H9 (cell line): ENCODE results near the gene TRIOBP. TPM values are rescaled to one million over a fixed set of nuclear protein-coding genes. Genes with fewer than 3 reads are reported as not detected.

Experiments used
- DNase-seq: peaks from one replicate; pipeline ENCODE4 v3.0.0-alpha.2; 2017
- H2AFZ ChIP-seq: one replicate; pipeline ENCODE4 v1.6.1; 2013; ENCODE audit warnings: mild to moderate bottlenecking, low read length, control low read depth, moderate library complexity
- H2AK5ac ChIP-seq: 2 replicates; pipeline ENCODE4 v1.6.1; 2013; ENCODE audit warnings: low read length, control low read depth, mixed read lengths; ENCODE audit not compliant: insufficient read length
- H2BK120ac ChIP-seq: one replicate; pipeline ENCODE4 v1.6.1; 2013; ENCODE audit warnings: low read depth, mild to moderate bottlenecking, low read length, control low read depth, inconsistent platforms; ENCODE audit not compliant: poor library complexity, severe bottlenecking
- H2BK12ac ChIP-seq: 2 replicates; pipeline ENCODE4 v1.6.1; 2013; ENCODE audit warnings: low read length, control low read depth, mixed read lengths, low read depth; ENCODE audit not compliant: insufficient read length
- H2BK15ac ChIP-seq: 2 replicates; pipeline ENCODE4 v1.6.1; 2013; ENCODE audit warnings: low read depth, low read length, control low read depth
- H2BK20ac ChIP-seq: one replicate; pipeline ENCODE4 v1.6.1; 2013; ENCODE audit warnings: low read depth, mild to moderate bottlenecking, low read length, control low read depth, inconsistent platforms; ENCODE audit not compliant: poor library complexity, severe bottlenecking
- H2BK5ac ChIP-seq: 2 replicates; pipeline ENCODE4 v1.6.1; 2013; ENCODE audit warnings: low read length, control low read depth, mixed read lengths; ENCODE audit not compliant: insufficient read length
- H3K14ac ChIP-seq: 2 replicates; pipeline ENCODE4 v1.6.1; 2013; ENCODE audit warnings: low read length, control low read depth; ENCODE audit not compliant: insufficient read depth
- H3K18ac ChIP-seq: 2 replicates; pipeline ENCODE4 v1.6.1; 2013; ENCODE audit warnings: low read depth, mild to moderate bottlenecking, mixed read lengths, low read length, control low read depth; ENCODE audit not compliant: insufficient read length
- H3K23ac ChIP-seq: 2 replicates; pipeline ENCODE4 v1.6.1; 2013; ENCODE audit warnings: low read length, control low read depth, mixed read lengths, low read depth; ENCODE audit not compliant: insufficient read length
- H3K23me2 ChIP-seq: 2 replicates; pipeline ENCODE4 v1.6.1; 2013; ENCODE audit warnings: low read depth, mild to moderate bottlenecking, mixed read lengths, low read length, control low read depth; ENCODE audit not compliant: insufficient read length, poor library complexity, severe bottlenecking
- H3K27ac ChIP-seq: 2 replicates; pipeline ENCODE4 v1.5.1; 2013; ENCODE audit warnings: low read length, control low read depth, mixed read lengths, low read depth; ENCODE audit not compliant: insufficient read length
- H3K27me3 ChIP-seq: 2 replicates; pipeline ENCODE4 v1.6.1; 2013; ENCODE audit warnings: low read length, control low read depth, inconsistent platforms; ENCODE audit not compliant: insufficient read depth
- H3K4ac ChIP-seq: 2 replicates; pipeline ENCODE4 v1.6.1; 2013; ENCODE audit warnings: low read depth, mild to moderate bottlenecking, control low read depth, inconsistent platforms, low read length, moderate library complexity
- H3K4me1 ChIP-seq: 2 replicates; pipeline ENCODE4 v1.6.1; 2013; ENCODE audit warnings: low read length, control low read depth, inconsistent platforms; ENCODE audit not compliant: insufficient read depth
- H3K4me2 ChIP-seq: 2 replicates; pipeline ENCODE4 v1.6.1; 2013; ENCODE audit warnings: low read length, control low read depth, mixed read lengths; ENCODE audit not compliant: insufficient read length, insufficient read depth
- H3K56ac ChIP-seq: 2 replicates; pipeline ENCODE4 v1.6.1; 2013; ENCODE audit warnings: low read depth, mild to moderate bottlenecking, mixed read lengths, low read length, control low read depth; ENCODE audit not compliant: insufficient read length
- H3K79me1 ChIP-seq: 2 replicates; pipeline ENCODE4 v1.6.1; 2013; ENCODE audit warnings: low read depth, mild to moderate bottlenecking, moderate library complexity, low read length, control low read depth, inconsistent platforms; ENCODE audit not compliant: insufficient read depth, poor library complexity, severe bottlenecking
- H3K79me2 ChIP-seq: 2 replicates; pipeline ENCODE4 v1.6.1; 2013; ENCODE audit warnings: low read length, control low read depth, inconsistent platforms; ENCODE audit not compliant: insufficient read depth
- H3K9ac ChIP-seq: 2 replicates; pipeline ENCODE4 v1.6.1; 2013; ENCODE audit warnings: low read length, control low read depth, mixed read lengths; ENCODE audit not compliant: insufficient read length; ENCODE audit errors: extremely low read depth
- H3K9me3 ChIP-seq: one replicate; pipeline ENCODE4 v1.6.1; 2013; ENCODE audit warnings: low read depth, low read length, inconsistent platforms; ENCODE audit not compliant: control insufficient read depth
- H3T11ph ChIP-seq: one replicate; pipeline ENCODE4 v1.6.1; 2013; ENCODE audit warnings: mild to moderate bottlenecking, low read length, control low read depth, inconsistent platforms
- H4K20me1 ChIP-seq: one replicate; pipeline ENCODE4 v1.6.1; 2013; ENCODE audit not compliant: control insufficient read depth, insufficient read length, insufficient read depth
- H4K5ac ChIP-seq: 2 replicates; pipeline ENCODE4 v1.6.1; 2013; ENCODE audit warnings: low read depth, mild to moderate bottlenecking, mixed read lengths, low read length, control low read depth; ENCODE audit not compliant: insufficient read length
- H4K8ac ChIP-seq: replicated peaks from 2 replicates; pipeline ENCODE4 v1.6.1; 2013; ENCODE audit warnings: low read length, control low read depth, mixed read lengths, low read depth; ENCODE audit not compliant: insufficient read length
- H4K91ac ChIP-seq: 2 replicates; pipeline ENCODE4 v1.6.1; 2013; ENCODE audit warnings: low read depth, mild to moderate bottlenecking, moderate library complexity, mixed read lengths, low read length, control low read depth; ENCODE audit not compliant: insufficient read length
- H3K27ac Mint-ChIP-seq, 3 experiments: 2 replicates in 2 of 3; 3 replicates in 1 of 3; pipeline ENCODE4 v1.8.0; 2020 to 2021; ENCODE audit warnings: mixed read lengths in 3 of 3, mild to moderate bottlenecking in 1 of 3, moderate library complexity in 1 of 3
- H3K27me3 Mint-ChIP-seq: 2 replicates; pipeline ENCODE4 v1.8.0; 2021; ENCODE audit warnings: low read depth, mild to moderate bottlenecking, moderate library complexity, mixed read lengths
- H3K36me3 Mint-ChIP-seq, 3 experiments: 2 replicates in 2 of 3; 3 replicates in 1 of 3; pipeline ENCODE4 v1.8.0; 2020 to 2021; ENCODE audit warnings: low read depth in 3 of 3, mixed read lengths in 3 of 3; ENCODE audit not compliant: insufficient read depth in 1 of 3
- H3K4me1 Mint-ChIP-seq, 2 experiments: 2 replicates each; pipeline ENCODE4 v1.8.0; 2020; ENCODE audit warnings: mixed read lengths in 2 of 2
- H3K4me3 Mint-ChIP-seq, 2 experiments: 2 replicates in 1 of 2; 3 replicates in 1 of 2; pipeline ENCODE4 v1.8.0; 2020 to 2021; ENCODE audit warnings: mild to moderate bottlenecking in 2 of 2, mixed read lengths in 2 of 2, moderate library complexity in 1 of 2
- H3K9me3 Mint-ChIP-seq, 2 experiments: 2 replicates in 1 of 2; 3 replicates in 1 of 2; pipeline ENCODE4 v1.8.0; 2020; ENCODE audit warnings: mild to moderate bottlenecking in 2 of 2, mixed read lengths in 2 of 2, moderate library complexity in 1 of 2
- WGBS: extraction: QIAGEN DNeasy Blood & Tissue Kit; methylation state at CpG from one replicate; pipeline ENCODE4 v1.1.7; 2013; ENCODE audit warnings: missing lambda C conversion rate, low lambda C conversion rate, mixed read lengths; ENCODE audit not compliant: insufficient read length; ENCODE audit errors: extremely low coverage; 5-methylcytosine and 5-hydroxymethylcytosine counted together
- total RNA-seq: library from RNA; stranded (reverse); gene quantifications from 2 replicates; pipeline ENCODE4 v1.2.1, GENCODE V29; 2021
- TF ChIP-seq, protein P1 (sequence below): fragments of 200-600 bp; sonication (generic); conservative IDR thresholded peaks from 3 replicates; pipeline ENCODE4 v1.8.0; 2021; ENCODE audit warnings: antibody characterized with exemption, mild to moderate bottlenecking

Gene TRIOBP
- total RNA-seq, 1 experiment from 2014 or later: 52.7 TPM

GRCh38 chr22:37676736-37677492 is 19.9 kb upstream of the TRIOBP start:
- Histone ChIP-seq H3K23me2 (peaks cover 3% of the 10 kb centered on the region), H3K56ac (no peak overlapping the region), H2BK5ac (no peak overlapping the region), H3K9ac (no peak overlapping the region), H3K79me2 (no peaks in the 10 kb centered on the region), H2AFZ (no peak overlapping the region), H4K20me1 (no peaks in the 10 kb centered on the region), H3K18ac (no peak overlapping the region), H2BK120ac (no peak overlapping the region), H3K4ac (no peak overlapping the region), H3K4me1 (no peaks in the 10 kb centered on the region), H3K27me3 (no peaks in the 10 kb centered on the region), H4K8ac (no peak overlapping the region), H2BK20ac (no peak overlapping the region), H3T11ph (no peak overlapping the region), H4K91ac (no peak overlapping the region), H2BK15ac (no peak overlapping the region), H3K23ac (no peak overlapping the region), H3K79me1 (no peaks in the 10 kb centered on the region), H2BK12ac (no peak overlapping the region), H3K4me2 (peak overlapping the region; percentile 76), H3K14ac (no peak overlapping the region), H3K27ac (no peak overlapping the region), H4K5ac (no peak overlapping the region), H2AK5ac (no peak overlapping the region), H3K9me3 (no peaks in the 10 kb centered on the region)
- Mint-ChIP-seq H3K4me1 (peaks cover 5 to 24% of the 10 kb centered on the region in 2 experiments), H3K4me3 (peak overlapping the region; percentile 60 to 73), H3K9me3 (no peaks in the 10 kb centered on the region), H3K36me3 (no peaks in the 10 kb centered on the region; a peak in 1 of 7 replicates), H3K27ac (peak overlapping the region in 2 of 3 experiments; percentile 61 to 89; a peak in 3 of 7 replicates), H3K27me3 (peaks cover 6% of the 10 kb centered on the region)
- TF ChIP-seq, protein P1, sequence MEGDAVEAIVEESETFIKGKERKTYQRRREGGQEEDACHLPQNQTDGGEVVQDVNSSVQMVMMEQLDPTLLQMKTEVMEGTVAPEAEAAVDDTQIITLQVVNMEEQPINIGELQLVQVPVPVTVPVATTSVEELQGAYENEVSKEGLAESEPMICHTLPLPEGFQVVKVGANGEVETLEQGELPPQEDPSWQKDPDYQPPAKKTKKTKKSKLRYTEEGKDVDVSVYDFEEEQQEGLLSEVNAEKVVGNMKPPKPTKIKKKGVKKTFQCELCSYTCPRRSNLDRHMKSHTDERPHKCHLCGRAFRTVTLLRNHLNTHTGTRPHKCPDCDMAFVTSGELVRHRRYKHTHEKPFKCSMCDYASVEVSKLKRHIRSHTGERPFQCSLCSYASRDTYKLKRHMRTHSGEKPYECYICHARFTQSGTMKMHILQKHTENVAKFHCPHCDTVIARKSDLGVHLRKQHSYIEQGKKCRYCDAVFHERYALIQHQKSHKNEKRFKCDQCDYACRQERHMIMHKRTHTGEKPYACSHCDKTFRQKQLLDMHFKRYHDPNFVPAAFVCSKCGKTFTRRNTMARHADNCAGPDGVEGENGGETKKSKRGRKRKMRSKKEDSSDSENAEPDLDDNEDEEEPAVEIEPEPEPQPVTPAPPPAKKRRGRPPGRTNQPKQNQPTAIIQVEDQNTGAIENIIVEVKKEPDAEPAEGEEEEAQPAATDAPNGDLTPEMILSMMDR: no peak
- WGBS: no CpG with 5 or more reads among the region's 42 CpGs
- DNase-seq: peak; percentile 97
